HG03045 (cell line): ENCODE results near the gene ACTN1.
"Not testable (repeated sequence)": the region's sequence is repeated elsewhere in the genome, so short reads cannot be mapped to it uniquely, and the experiment has no call there.

Experiments used
- ATAC-seq: cut with Tn5 transposase; IDR thresholded peaks from one replicate; pipeline ENCODE4 v1.9.1; 2021; ENCODE audit warnings: mild to moderate bottlenecking, moderate library complexity; ENCODE audit not compliant: unreplicated experiment

ACTN1 gene

GRCh38 chr14:68979021-68979721 is at the start of gene ACTN1:
TSS of gene ACTN1 (minus strand) at chr14:68979302. CDS start at chr14:68979056, 246 bp downstream.
- ATAC-seq = no peak

- no peak for ATAC-seq
These were observed 48.3 kb upstream of the ACTN1 start for GRCh38 chr14:69027242-69027913.

- no peak for ATAC-seq
These were observed 43.9 kb upstream of the ACTN1 start for GRCh38 chr14:69023035-69023434.

GRCh38 chr14:69022093-69022492 is 43.0 kb upstream of the ACTN1 start:
- ATAC-seq = not testable (repeated sequence)

- no peak for ATAC-seq
These were observed 38.6 kb upstream of the ACTN1 start for GRCh38 chr14:69017706-69018105.

GRCh38 chr14:69014829-69015259 is 35.7 kb upstream of the ACTN1 start:
- ATAC-seq = no peak

GRCh38 chr14:69013943-69014782 is 35.1 kb upstream of the ACTN1 start:
- no peak for ATAC-seq

- ATAC-seq = no peak
These were observed 33.3 kb upstream of the ACTN1 start for GRCh38 chr14:69012256-69012953.

GRCh38 chr14:69010648-69011047 is 31.5 kb upstream of the ACTN1 start:
- no peak for ATAC-seq

- ATAC-seq = no peak
These were observed 29.4 kb upstream of the ACTN1 start for GRCh38 chr14:69008421-69008884.

GRCh38 chr14:69006346-69006745 is 27.2 kb upstream of the ACTN1 start:
- ATAC-seq = no peak

GRCh38 chr14:69005432-69006148 is 26.5 kb upstream of the ACTN1 start:
- ATAC-seq = no peak

- ATAC-seq = no peak
These were observed 25.8 kb upstream of the ACTN1 start for GRCh38 chr14:69004731-69005431.

GRCh38 chr14:69003626-69004025 is 24.5 kb upstream of the ACTN1 start:
- no peak for ATAC-seq

GRCh38 chr14:69002069-69002468 is 23.0 kb upstream of the ACTN1 start:
- ATAC-seq = no peak

GRCh38 chr14:69001375-69001774 is 22.3 kb upstream of the ACTN1 start:
- ATAC-seq = no peak

GRCh38 chr14:68998062-68998461 is 19.0 kb upstream of the ACTN1 start:
- ATAC-seq = no peak

- no peak for ATAC-seq
These were observed 16.6 kb upstream of the ACTN1 start for GRCh38 chr14:68995731-68996130.

- ATAC-seq = no peak
These were observed 15.0 kb upstream of the ACTN1 start for GRCh38 chr14:68994056-68994455.

GRCh38 chr14:68987653-68988036 is 8.5 kb upstream of the ACTN1 start:
- ATAC-seq = no peak
